ENCODE results near the gene SPP2. TPM values are rescaled to one million over a fixed set of nuclear protein-coding genes. Genes with fewer than 3 reads are reported as not detected.

Gene SPP2
- total RNA-seq, 1 donor from 2014 or later: not detected

GRCh38 chr2:234022424-234022823 is 28.1 kb upstream of the SPP2 start:
- Mint-ChIP-seq H3K9me3 (peaks cover 10% of the 10 kb centered on the region), H3K36me3 (ENCODE audit: low read depth) (no peaks in the 10 kb centered on the region), H3K27me3 (ENCODE audit: low read depth) (no peaks in the 10 kb centered on the region), H3K4me3 (no peak overlapping the region), H3K27ac (ENCODE audit: unreplicated experiment) (no peak overlapping the region), H3K4me1 (peaks cover 11% of the 10 kb centered on the region)
- no peak for TF ChIP-seq CTCF (conservative IDR thresholded peaks at IDR 0.05)
- DNase-seq (ENCODE audit: low read depth, low spot score): no peak

- no peak for DNase-seq (ENCODE audit: low read depth, low spot score)
- no peaks in the 10 kb centered on the region for H3K36me3 Mint-ChIP-seq (ENCODE audit: low read depth)
- H3K27ac Mint-ChIP-seq (ENCODE audit: unreplicated experiment): no peak overlapping the region
- H3K4me3 Mint-ChIP-seq: no peak overlapping the region
- TF ChIP-seq CTCF (conservative IDR thresholded peaks at IDR 0.05): no peak
- H3K27me3 Mint-ChIP-seq (ENCODE audit: low read depth): no peaks in the 10 kb centered on the region
- H3K9me3 Mint-ChIP-seq: peaks cover 8% of the 10 kb centered on the region
- peaks cover 11% of the 10 kb centered on the region for H3K4me1 Mint-ChIP-seq
These were observed 26.2 kb upstream of the SPP2 start for GRCh38 chr2:234024304-234024703.

- Mint-ChIP-seq H3K27ac (ENCODE audit: unreplicated experiment) (no peak overlapping the region), H3K9me3 (peaks cover 8% of the 10 kb centered on the region), H3K27me3 (ENCODE audit: low read depth) (no peaks in the 10 kb centered on the region), H3K36me3 (ENCODE audit: low read depth) (no peaks in the 10 kb centered on the region), H3K4me3 (no peak overlapping the region), H3K4me1 (peaks cover 11% of the 10 kb centered on the region)
- DNase-seq (ENCODE audit: low read depth, low spot score): no peak
- TF ChIP-seq CTCF (conservative IDR thresholded peaks at IDR 0.05): no peak
These were observed 25.0 kb upstream of the SPP2 start for GRCh38 chr2:234025466-234025865.

GRCh38 chr2:234025891-234026401 is 24.6 kb upstream of the SPP2 start:
- DNase-seq (ENCODE audit: low read depth, low spot score): no peak
- Mint-ChIP-seq H3K27me3 (ENCODE audit: low read depth) (no peaks in the 10 kb centered on the region), H3K4me3 (no peak overlapping the region), H3K9me3 (peaks cover 8% of the 10 kb centered on the region), H3K36me3 (ENCODE audit: low read depth) (no peaks in the 10 kb centered on the region), H3K4me1 (peaks cover 11% of the 10 kb centered on the region), H3K27ac (ENCODE audit: unreplicated experiment) (no peak overlapping the region)
- TF ChIP-seq CTCF (conservative IDR thresholded peaks at IDR 0.05): no peak

GRCh38 chr2:234026693-234027254 is 23.7 kb upstream of the SPP2 start:
- H3K9me3 Mint-ChIP-seq: peaks cover 8% of the 10 kb centered on the region
- H3K27ac Mint-ChIP-seq (ENCODE audit: unreplicated experiment): no peak overlapping the region
- no peak for DNase-seq (ENCODE audit: low read depth, low spot score)
- no peaks in the 10 kb centered on the region for H3K36me3 Mint-ChIP-seq (ENCODE audit: low read depth)
- H3K4me1 Mint-ChIP-seq: peaks cover 11% of the 10 kb centered on the region
- no peaks in the 10 kb centered on the region for H3K27me3 Mint-ChIP-seq (ENCODE audit: low read depth)
- H3K4me3 Mint-ChIP-seq: no peak overlapping the region
- TF ChIP-seq CTCF (conservative IDR thresholded peaks at IDR 0.05): no peak
